IMR-90 (cell line): Measurements from ENCODE around the gene CREB5. TPM values are rescaled to one million over a fixed set of nuclear protein-coding genes. Genes with fewer than 3 reads are reported as not detected.
A peak's percentile ranks its signal among the peaks of the same experiment; 100 is the strongest.

Experiments used
- ATAC-seq: fragments of 200-7000 bp; cut with Tn5 transposase; 2 replicates; pipeline ENCODE4 v1.9.1; 2020; ENCODE audit warnings: low read depth, mild to moderate bottlenecking, moderate library complexity
- BruUV-seq: library from RNA; stranded (reverse); fragments of 400-500 nt; replicated peaks from 2 replicates; lab custom pipeline; 2021; lab: Mats Ljungman, UMichigan
- CTCF ChIA-PET: fragments of 300-600 bp; formaldehyde crosslinking; extraction: SDS; loops from one replicate; lab custom pipeline; 2021; ENCODE audit warnings: antibody characterized with exemption; lab: Yijun Ruan, JAX
- POLR2A ChIA-PET: fragments of 300-600 bp; sonication (Branson Sonifier 250); formaldehyde crosslinking; loops from one replicate; lab custom pipeline; 2022; ENCODE audit warnings: antibody characterized with exemption; ENCODE audit not compliant: unreplicated experiment; lab: Charles Lee
- DNase-seq: peaks from one replicate; pipeline ENCODE4 v3.0.0; 2013
- H2AFZ ChIP-seq: replicated peaks from 2 replicates; pipeline ENCODE3; 2013; ENCODE audit warnings: low read length, mild to moderate bottlenecking; ENCODE audit not compliant: poor library complexity
- H2AK5ac ChIP-seq: 2 replicates; pipeline ENCODE4 v1.6.1; 2013; ENCODE audit warnings: low read depth, low read length, inconsistent platforms
- H2AK9ac ChIP-seq: replicated peaks from 2 replicates; pipeline ENCODE3; 2013; ENCODE audit warnings: mild to moderate bottlenecking, low read depth, low read length, moderate library complexity; ENCODE audit not compliant: poor library complexity
- H2BK120ac ChIP-seq: 2 replicates; pipeline ENCODE4 v1.6.1; 2013; ENCODE audit warnings: low read depth, low read length, inconsistent platforms
- H2BK15ac ChIP-seq: 3 replicates; pipeline ENCODE4 v1.6.1; 2013; ENCODE audit warnings: low read depth, low read length, inconsistent platforms
- H2BK20ac ChIP-seq: 2 replicates; pipeline ENCODE4 v1.6.1; 2013; ENCODE audit warnings: low read depth, mild to moderate bottlenecking, inconsistent platforms, low read length, moderate library complexity
- H2BK5ac ChIP-seq: 2 replicates; pipeline ENCODE4 v1.6.1; 2013; ENCODE audit warnings: mild to moderate bottlenecking, low read depth, low read length, inconsistent platforms; ENCODE audit not compliant: poor library complexity, severe bottlenecking
- H3K14ac ChIP-seq: replicated peaks from 2 replicates; pipeline ENCODE4 v1.6.1; 2013; ENCODE audit warnings: low read depth, low read length, inconsistent platforms
- H3K18ac ChIP-seq: 2 replicates; pipeline ENCODE4 v1.6.1; 2013; ENCODE audit warnings: low read depth, low read length, control low read depth
- H3K23ac ChIP-seq: 2 replicates; pipeline ENCODE4 v1.6.1; 2013; ENCODE audit warnings: low read depth, low read length, inconsistent platforms
- H3K27ac ChIP-seq: 2 replicates; pipeline ENCODE4 v1.5.1; 2013; ENCODE audit warnings: mild to moderate bottlenecking, control low read depth, low read length; ENCODE audit not compliant: insufficient read depth
- H3K27me3 ChIP-seq: 2 replicates; pipeline ENCODE4 v1.6.1; 2013; ENCODE audit warnings: low read length; ENCODE audit not compliant: control insufficient read depth, insufficient read depth
- H3K36me3 ChIP-seq: 2 replicates; pipeline ENCODE4 v1.6.1; 2013; ENCODE audit warnings: low read length, mixed read lengths; ENCODE audit not compliant: control insufficient read depth, insufficient read depth
- H3K4ac ChIP-seq: 2 replicates; pipeline ENCODE4 v1.6.1; 2013; ENCODE audit warnings: low read depth, low read length, inconsistent platforms
- H3K4me1 ChIP-seq: 2 replicates; pipeline ENCODE4 v1.6.1; 2013; ENCODE audit warnings: low read length, mixed read lengths; ENCODE audit not compliant: control insufficient read depth, insufficient read depth
- H3K4me2 ChIP-seq: 2 replicates; pipeline ENCODE4 v1.6.1; 2013; ENCODE audit warnings: low read depth, mild to moderate bottlenecking, control low read depth, low read length, moderate library complexity
- H3K4me3 ChIP-seq: 2 replicates; pipeline ENCODE4 v1.5.1; 2013; ENCODE audit warnings: low read depth, mild to moderate bottlenecking, control low read depth, low read length, moderate library complexity; ENCODE audit not compliant: insufficient read depth
- H3K56ac ChIP-seq: 2 replicates; pipeline ENCODE4 v1.6.1; 2013; ENCODE audit warnings: low read length, inconsistent platforms; ENCODE audit not compliant: insufficient read depth; ENCODE audit errors: extremely low read depth
- H3K79me1 ChIP-seq, 2 experiments: 2 replicates each; pipeline ENCODE4 v1.6.1; 2013; ENCODE audit warnings: low read length in 2 of 2, inconsistent platforms in 1 of 2, low read depth in 1 of 2
- H3K9ac ChIP-seq: 2 replicates; pipeline ENCODE4 v1.6.1; 2013; ENCODE audit warnings: low read depth, low read length, control low read depth
- H3K9me1 ChIP-seq: 2 replicates; pipeline ENCODE4 v1.6.1; 2013; ENCODE audit warnings: low read length, inconsistent platforms; ENCODE audit not compliant: insufficient read depth
- H3K9me3 ChIP-seq: 2 replicates; pipeline ENCODE4 v1.6.1; 2013; ENCODE audit warnings: low read length; ENCODE audit not compliant: control insufficient read depth, insufficient read depth
- H4K20me1 ChIP-seq: 2 replicates; pipeline ENCODE4 v1.6.1; 2013; ENCODE audit warnings: low read length, inconsistent platforms; ENCODE audit not compliant: insufficient read depth
- H4K5ac ChIP-seq: 2 replicates; pipeline ENCODE4 v1.6.1; 2013; ENCODE audit warnings: mild to moderate bottlenecking, low read depth, low read length, control low read depth
- H4K8ac ChIP-seq, 2 experiments: 2 replicates each; pipeline ENCODE4 v1.6.1; 2013; ENCODE audit warnings: low read depth in 2 of 2, low read length in 2 of 2, control low read depth in 1 of 2, inconsistent platforms in 1 of 2
- H4K91ac ChIP-seq: 2 replicates; pipeline ENCODE4 v1.6.1; 2013; ENCODE audit warnings: low read depth, low read length, inconsistent platforms; ENCODE audit not compliant: insufficient read depth
- BHLHE40 ChIP-seq: fragments of 150-350 bp; IDR thresholded peaks from 2 replicates; pipeline ENCODE4 v1.6.1; 2016; ENCODE audit warnings: mild to moderate bottlenecking, low read depth, low read length
- CHD1 ChIP-seq: IDR thresholded peaks from 2 replicates; pipeline ENCODE4 v1.6.1; 2012; ENCODE audit warnings: low read depth, low read length, improper control_type of control experiment
- FOS ChIP-seq: fragments of 150-350 bp; IDR thresholded peaks from 2 replicates; pipeline ENCODE4 v1.6.1; 2016; ENCODE audit warnings: low read depth, low read length
- MAFK ChIP-seq: IDR thresholded peaks from 2 replicates; pipeline ENCODE4 v1.6.1; 2012; ENCODE audit warnings: low read depth, low read length, improper control_type of control experiment
- MXI1 ChIP-seq: IDR thresholded peaks from 2 replicates; pipeline ENCODE4 v1.6.1; 2012; ENCODE audit warnings: low read depth, mild to moderate bottlenecking, low read length, moderate library complexity, borderline replicate concordance
- POLR2A ChIP-seq: IDR thresholded peaks from 2 replicates; pipeline ENCODE4 v1.6.1; 2012; ENCODE audit warnings: mild to moderate bottlenecking, low read depth, low read length
- RAD21 ChIP-seq: IDR thresholded peaks from 2 replicates; pipeline ENCODE4 v1.6.1; 2012; ENCODE audit warnings: low read length, improper control_type of control experiment
- RCOR1 ChIP-seq: IDR thresholded peaks from 2 replicates; pipeline ENCODE4 v1.6.1; 2012; ENCODE audit warnings: mild to moderate bottlenecking, low read length, improper control_type of control experiment; ENCODE audit not compliant: insufficient replicate concordance
- RFX5 ChIP-seq: IDR thresholded peaks from 2 replicates; pipeline ENCODE4 v1.8.0; 2012; ENCODE audit warnings: low read depth, mild to moderate bottlenecking, low read length, moderate library complexity
- SMC3 ChIP-seq: fragments of 150-350 bp; IDR thresholded peaks from 2 replicates; pipeline ENCODE4 v1.6.1; 2016; ENCODE audit warnings: low read depth, mild to moderate bottlenecking, antibody characterized with exemption, low read length, moderate library complexity
- WGBS, 2 experiments: methylation state at CpG; one replicate each; pipeline versions ENCODE4 v1.1.5 to v1.1.7; 2013; ENCODE audit warnings: missing lambda C conversion rate in 2 of 2; ENCODE audit not compliant: insufficient read length in 1 of 2; ENCODE audit errors: extremely low coverage in 2 of 2; 5-methylcytosine and 5-hydroxymethylcytosine counted together
- dilution Hi-C: fragments of 300-500 bp; cut with HindIII; formaldehyde crosslinking; loops from one replicate; pipeline ENCODE4 v1.14.3; 2018; ENCODE audit warnings: low sequenced_read_pairs; ENCODE audit not compliant: unreplicated experiment
- in situ Hi-C: fragments of 300-500 bp; cut with MboI; formaldehyde crosslinking; loops from 3 replicates; pipeline ENCODE4 v1.14.3; 2019; ENCODE audit warnings: low sequenced_read_pairs, inconsistent platforms, mixed read lengths
- intact Hi-C: fragments of 100-400 bp; cut with micrococcal nuclease; formaldehyde crosslinking; loops from 2 replicates; pipeline ENCODE4 v1.10.0; 2022
- polyA plus RNA-seq, 3 experiments: library from polyadenylated mRNA; depleted of rRNA; stranded (reverse); fragments of >200 nt; gene quantifications; 2 replicates each; pipeline ENCODE4 v1.2.3, GENCODE V29; 2012; ENCODE audit warnings: low replicate concordance in 1 of 3
- total RNA-seq: library from RNA; depleted of rRNA; stranded (reverse); fragments of >200 nt; gene quantifications from 2 replicates; pipeline ENCODE4 v1.2.3, GENCODE V29; 2012
- TF ChIP-seq, protein P1 (sequence below): fragments of 150-350 bp; IDR thresholded peaks from 2 replicates; pipeline ENCODE4 v1.6.1; 2016; ENCODE audit warnings: low read depth, mild to moderate bottlenecking, low read length, moderate library complexity, borderline replicate concordance

CREB5 gene
- total and polyA plus RNA-seq, 2 of the 4 experiments (the other 2 are of a cell fraction), result 7.3 to 13.1 TPM

DNA sequence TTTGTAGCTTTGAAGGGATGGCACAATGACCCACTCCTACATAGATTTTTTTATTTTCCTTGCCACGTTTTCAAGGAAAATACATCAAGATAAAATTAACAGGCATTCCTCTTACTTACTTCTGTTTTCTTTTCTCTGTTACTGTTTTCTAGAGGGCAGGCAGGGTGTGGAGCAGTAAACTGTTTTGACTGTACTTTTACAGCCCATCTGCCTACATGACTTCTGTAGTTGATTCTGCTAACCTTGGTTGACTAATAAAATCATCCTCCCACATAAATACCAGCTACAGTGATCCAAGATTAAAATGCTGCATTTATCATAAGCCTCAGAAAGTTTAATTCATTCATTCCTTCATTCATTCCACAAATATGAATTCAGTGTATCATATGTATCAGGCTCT, 387.3 kb downstream of the CREB5 start:
- no peak overlapping the region for H2BK20ac ChIP-seq
- dilution Hi-C loops, result no loop called here

More for the DNA sequence above, 387.3 kb downstream of the CREB5 start:
- peaks cover 4% of the 10 kb centered on the region; the same call in 1 of the 2 replicates for H3K36me3 ChIP-seq
- no peak overlapping the region for H3K27ac ChIP-seq
- no peaks in the 10 kb centered on the region for H3K9me1 ChIP-seq
- no CpG with 5 or more reads among the region's 1 CpG for WGBS, 2 experiments
- no peak overlapping the region for H4K8ac ChIP-seq
- H4K5ac ChIP-seq, result no peak overlapping the region
- intact Hi-C loops (no loop called here), in situ Hi-C loops (no loop called here)
- H3K23ac ChIP-seq, result no peak overlapping the region
- TF ChIP-seq MAFK (no peak), CHD1 (no peak), RFX5 (no peak), RAD21 (no peak), BHLHE40 (no peak), POLR2A (no peak), FOS (no peak), MXI1 (no peak), SMC3 (no peak), RCOR1 (no peak)
- TF ChIP-seq, protein P1, sequence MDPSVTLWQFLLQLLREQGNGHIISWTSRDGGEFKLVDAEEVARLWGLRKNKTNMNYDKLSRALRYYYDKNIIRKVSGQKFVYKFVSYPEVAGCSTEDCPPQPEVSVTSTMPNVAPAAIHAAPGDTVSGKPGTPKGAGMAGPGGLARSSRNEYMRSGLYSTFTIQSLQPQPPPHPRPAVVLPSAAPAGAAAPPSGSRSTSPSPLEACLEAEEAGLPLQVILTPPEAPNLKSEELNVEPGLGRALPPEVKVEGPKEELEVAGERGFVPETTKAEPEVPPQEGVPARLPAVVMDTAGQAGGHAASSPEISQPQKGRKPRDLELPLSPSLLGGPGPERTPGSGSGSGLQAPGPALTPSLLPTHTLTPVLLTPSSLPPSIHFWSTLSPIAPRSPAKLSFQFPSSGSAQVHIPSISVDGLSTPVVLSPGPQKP, result no peak
- H3K79me1 ChIP-seq, result 0 out of 4 replicates have a peak, but pooled peaks cover 0 to 3% of the 10 kb centered on the region in 2 experiments
- H2BK15ac ChIP-seq, result no peak overlapping the region
- no peak overlapping the region for H3K14ac ChIP-seq
- no peak overlapping the region for H4K91ac ChIP-seq
- no TSS peak for BruUV-seq
- no peaks in the 10 kb centered on the region for H3K27me3 ChIP-seq
- no peak for DNase-seq
- no peak overlapping the region for H2AK9ac ChIP-seq
- H2BK120ac ChIP-seq, result no peak overlapping the region
- H3K9me3 ChIP-seq, result no peaks in the 10 kb centered on the region
- no peak overlapping the region for H2BK5ac ChIP-seq
- H2AK5ac ChIP-seq, result no peak overlapping the region
- no peak overlapping the region for H3K56ac ChIP-seq
- no peaks in the 10 kb centered on the region for H4K20me1 ChIP-seq
- H2AFZ ChIP-seq, result no peak overlapping the region
- H3K4ac ChIP-seq, result no peak overlapping the region
- no peak overlapping the region for H3K4me2 ChIP-seq
- no peak overlapping the region for H3K18ac ChIP-seq
- ChIA-PET CTCF (no interaction called here), POLR2A (no interaction called here)
- no peaks in the 10 kb centered on the region for H3K4me1 ChIP-seq
- no peak overlapping the region for H3K4me3 ChIP-seq
- peak; percentile 24; the same call in 1 of the 2 replicates for ATAC-seq
- no peak overlapping the region for H3K9ac ChIP-seq
